ENCODE data around the gene ADAM22. TPM values are rescaled to one million over a fixed set of nuclear protein-coding genes. Genes with fewer than 3 reads are reported as not detected.

ADAM22 gene
- total and polyA plus RNA-seq, 2 donors (not counting 1 experiment from before 2014, with no cell fraction given) = 0.18 to 0.66 TPM

DNA sequence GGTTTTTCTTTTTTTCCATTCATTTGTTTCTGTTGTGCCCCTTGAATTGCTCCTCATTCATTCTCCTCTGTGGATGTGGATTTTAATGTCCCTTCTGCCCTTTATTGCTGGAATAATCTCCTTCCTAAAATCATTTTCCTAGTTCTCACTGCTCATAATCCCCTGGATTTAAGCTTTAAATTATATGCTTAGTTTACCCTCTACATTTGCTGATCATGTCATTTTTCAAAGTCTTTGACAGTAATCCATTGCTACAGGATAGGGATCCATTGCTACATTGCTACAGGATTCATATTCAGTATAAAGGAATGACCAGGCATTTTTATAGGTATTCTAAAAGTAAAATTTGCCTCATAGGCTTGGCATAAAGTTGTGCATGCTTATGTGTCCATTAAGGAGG lies 14.3 kb downstream of the ADAM22 start:
- DNase-seq (ENCODE audit: low read depth in 2 of 2) = no peak
- Histone ChIP-seq H4K20me1 (ENCODE audit: control insufficient read depth, extremely low read depth, insufficient read depth, low read length) (no peaks in the 10 kb centered on the region), H3K4me2 (ENCODE audit: extremely low read depth, insufficient read depth, low read length) (no peak overlapping the region), H3K9ac (ENCODE audit: insufficient read depth, low read length) (no peak overlapping the region), H3K27ac (ENCODE audit: insufficient read depth, low read length) (no peak overlapping the region), H3K4me3 (replicated peaks in 1 of 4; ENCODE audit: control extremely low read depth in 1 of 4, insufficient read depth in 1 of 4, low read depth in 3 of 4, low read length in 4 of 4) (no peak overlapping the region), H3K27me3 (ENCODE audit: control insufficient read depth, insufficient read depth, low read length) (no peaks in the 10 kb centered on the region), H3K36me3 (ENCODE audit: control insufficient read depth, insufficient read depth, low read length) (no peaks in the 10 kb centered on the region), H2AFZ (ENCODE audit: low read length) (no peak overlapping the region), H3K9me3 (ENCODE audit: control insufficient read depth, insufficient read depth, low read depth, low read length) (no peaks in the 10 kb centered on the region), H3K79me2 (ENCODE audit: control insufficient read depth, insufficient read depth, low read length) (no peaks in the 10 kb centered on the region), H3K4me1 (ENCODE audit: control insufficient read depth, extremely low read depth, insufficient read depth, low read length) (no peaks in the 10 kb centered on the region)
- TF ChIP-seq EZH2 (IDR thresholded peaks at IDR 0.05; ENCODE audit: low read length, missing control alignments) = no peak
- TF ChIP-seq CTCF (conservative IDR thresholded peaks at IDR 0.05 in 1 of 2, IDR thresholded peaks at IDR 0.05 in 1 of 2; ENCODE audit: low read depth in 1 of 2, low read length in 2 of 2) = no peak

DNA sequence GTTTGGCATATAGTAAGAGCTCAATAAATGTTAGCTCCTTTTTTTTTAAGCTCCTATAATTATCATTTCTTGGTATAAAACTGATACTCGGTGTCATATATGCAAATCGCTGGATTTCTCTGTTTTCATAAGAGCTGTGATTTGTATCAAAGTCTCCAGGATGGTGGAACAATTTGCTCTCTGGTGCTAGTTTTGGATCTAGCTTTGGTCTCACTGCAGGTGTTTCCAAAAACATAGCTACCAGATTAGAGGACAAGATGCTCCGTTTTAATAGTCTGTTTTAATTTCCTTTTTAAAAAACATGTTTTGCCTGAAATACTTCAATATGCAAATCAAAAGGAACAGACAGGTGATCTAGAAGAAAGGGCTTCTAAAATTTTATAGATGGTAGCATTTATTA lies 25.3 kb downstream of the ADAM22 start:
- TF ChIP-seq CTCF (conservative IDR thresholded peaks at IDR 0.05 in 1 of 2, IDR thresholded peaks at IDR 0.05 in 1 of 2; ENCODE audit: low read depth in 1 of 2, low read length in 2 of 2) = no peak
- TF ChIP-seq EZH2 (IDR thresholded peaks at IDR 0.05; ENCODE audit: low read length, missing control alignments) = no peak
- Histone ChIP-seq H3K4me1 (ENCODE audit: control insufficient read depth, extremely low read depth, insufficient read depth, low read length) (no peaks in the 10 kb centered on the region), H3K79me2 (ENCODE audit: control insufficient read depth, insufficient read depth, low read length) (no peaks in the 10 kb centered on the region), H2AFZ (ENCODE audit: low read length) (no peak overlapping the region), H3K27ac (ENCODE audit: insufficient read depth, low read length) (no peak overlapping the region), H3K4me2 (ENCODE audit: extremely low read depth, insufficient read depth, low read length) (no peak overlapping the region), H3K27me3 (ENCODE audit: control insufficient read depth, insufficient read depth, low read length) (no peaks in the 10 kb centered on the region), H3K9me3 (ENCODE audit: control insufficient read depth, insufficient read depth, low read depth, low read length) (no peaks in the 10 kb centered on the region), H4K20me1 (ENCODE audit: control insufficient read depth, extremely low read depth, insufficient read depth, low read length) (no peaks in the 10 kb centered on the region), H3K4me3 (replicated peaks in 1 of 4; ENCODE audit: control extremely low read depth in 1 of 4, insufficient read depth in 1 of 4, low read depth in 3 of 4, low read length in 4 of 4) (no peak overlapping the region), H3K36me3 (ENCODE audit: control insufficient read depth, insufficient read depth, low read length) (no peaks in the 10 kb centered on the region), H3K9ac (ENCODE audit: insufficient read depth, low read length) (no peak overlapping the region)
- no peak for DNase-seq (ENCODE audit: low read depth in 2 of 2)

DNA sequence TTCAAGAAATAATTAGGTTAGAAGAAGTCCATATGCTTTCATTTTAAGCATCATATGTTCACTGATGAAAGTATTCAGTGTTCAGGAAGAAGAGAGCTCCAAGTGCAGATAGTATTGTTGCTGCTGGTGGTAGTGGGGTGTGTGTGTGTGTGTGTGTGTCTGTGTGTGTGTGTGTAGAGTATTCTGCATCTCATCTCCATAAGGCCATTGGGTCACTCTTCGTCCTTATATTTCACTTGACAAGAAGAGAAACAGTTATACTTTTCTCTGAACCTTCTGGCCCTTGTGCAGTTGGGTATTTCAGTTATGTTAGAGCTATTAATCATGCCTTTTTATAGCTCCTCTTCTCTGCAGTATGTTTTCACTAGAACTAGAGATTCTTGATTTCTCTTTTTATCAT lies 26.2 kb downstream of the ADAM22 start:
- DNase-seq (ENCODE audit: low read depth in 2 of 2) = no peak
- H3K4me2 ChIP-seq (ENCODE audit: extremely low read depth, insufficient read depth, low read length) = no peak overlapping the region
- H3K9ac ChIP-seq (ENCODE audit: insufficient read depth, low read length) = no peak overlapping the region
- no peaks in the 10 kb centered on the region for H3K9me3 ChIP-seq (ENCODE audit: control insufficient read depth, insufficient read depth, low read depth, low read length)
- H3K27me3 ChIP-seq (ENCODE audit: control insufficient read depth, insufficient read depth, low read length) = no peaks in the 10 kb centered on the region
- TF ChIP-seq EZH2 (IDR thresholded peaks at IDR 0.05; ENCODE audit: low read length, missing control alignments) = no peak
- TF ChIP-seq CTCF (conservative IDR thresholded peaks at IDR 0.05 in 1 of 2, IDR thresholded peaks at IDR 0.05 in 1 of 2; ENCODE audit: low read depth in 1 of 2, low read length in 2 of 2) = no peak
- no peak overlapping the region for H2AFZ ChIP-seq (ENCODE audit: low read length)
- no peaks in the 10 kb centered on the region for H3K36me3 ChIP-seq (ENCODE audit: control insufficient read depth, insufficient read depth, low read length)
- H3K4me3 ChIP-seq (replicated peaks in 1 of 4; ENCODE audit: control extremely low read depth in 1 of 4, insufficient read depth in 1 of 4, low read depth in 3 of 4, low read length in 4 of 4) = no peak overlapping the region
- H3K4me1 ChIP-seq (ENCODE audit: control insufficient read depth, extremely low read depth, insufficient read depth, low read length) = no peaks in the 10 kb centered on the region
- H3K79me2 ChIP-seq (ENCODE audit: control insufficient read depth, insufficient read depth, low read length) = no peaks in the 10 kb centered on the region
- no peak overlapping the region for H3K27ac ChIP-seq (ENCODE audit: insufficient read depth, low read length)
- H4K20me1 ChIP-seq (ENCODE audit: control insufficient read depth, extremely low read depth, insufficient read depth, low read length) = no peaks in the 10 kb centered on the region
